Measurements from ENCODE around the gene ZBTB32.
"Not testable (repeated sequence)": the region's sequence is repeated elsewhere in the genome, so short reads cannot be mapped to it uniquely, and the experiment has no call there.

ZBTB32 gene

DNA sequence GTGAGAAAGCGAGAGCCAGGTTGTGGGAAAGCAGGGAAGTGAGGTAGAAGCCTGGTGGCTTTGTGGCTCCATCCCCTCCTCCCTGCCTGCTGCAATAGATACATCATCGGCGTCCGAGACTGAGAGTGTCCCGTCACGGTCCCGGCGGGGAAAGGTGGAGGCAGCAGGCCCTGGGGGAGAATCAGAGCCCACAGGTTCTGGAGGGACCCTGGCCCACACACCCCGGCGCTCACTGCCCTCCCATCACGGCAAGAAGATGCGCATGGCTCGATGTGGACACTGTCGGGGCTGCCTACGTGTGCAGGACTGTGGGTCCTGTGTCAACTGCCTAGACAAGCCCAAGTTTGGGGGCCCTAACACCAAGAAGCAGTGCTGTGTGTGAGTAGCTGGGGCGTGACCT is 18.5 kb downstream of the ZBTB32 start:
- Histone ChIP-seq H3K4me1 (peaks cover 0 to 25% (median 15%) of the 10 kb centered on the region in 4 donors), H3K9me3 (no peaks in the 10 kb centered on the region), H3K4me3 (no peak overlapping the region), H3K27me3 (no peaks in the 10 kb centered on the region), H3K27ac (no peak overlapping the region), H3K36me3 (peaks cover 68 to 86% (median 76%) of the 10 kb centered on the region in 3 donors)
- intact Hi-C loops (cut with DNase I; ENCODE audit: low total_unique reads): no loop called here
- DNase-seq: no peak
- no peak for TF ChIP-seq CTCF (IDR thresholded peaks at IDR 0.05)

DNA sequence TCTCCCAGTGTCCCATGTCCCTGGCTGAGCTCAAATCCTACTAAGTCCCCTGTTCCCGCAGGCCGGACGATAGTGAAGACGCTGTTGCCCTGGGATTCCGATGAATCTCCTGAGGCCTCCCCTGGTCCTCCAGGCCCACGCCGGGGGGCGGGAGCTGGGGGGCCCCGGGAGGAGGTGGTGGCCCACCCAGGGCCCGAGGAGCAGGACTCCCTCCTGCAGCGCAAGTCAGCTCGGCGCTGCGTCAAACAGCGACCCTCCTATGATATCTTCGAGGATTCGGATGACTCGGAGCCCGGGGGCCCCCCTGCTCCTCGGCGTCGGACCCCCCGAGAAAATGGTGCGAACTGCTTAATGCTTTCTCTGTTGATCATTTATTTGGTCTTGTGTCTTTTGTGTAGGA is 19.3 kb downstream of the ZBTB32 start:
- H3K27ac ChIP-seq: no peak overlapping the region
- intact Hi-C loops (cut with DNase I; ENCODE audit: low total_unique reads): no loop called here
- DNase-seq: no peak
- TF ChIP-seq CTCF (IDR thresholded peaks at IDR 0.05): no peak
- peaks cover 75 to 94% (median 84%) of the 10 kb centered on the region in 3 donors for H3K36me3 ChIP-seq
- peaks cover 0 to 23% (median 13%) of the 10 kb centered on the region in 4 donors for H3K4me1 ChIP-seq
- H3K9me3 ChIP-seq: no peaks in the 10 kb centered on the region
- H3K4me3 ChIP-seq: no peak overlapping the region
- H3K27me3 ChIP-seq: no peaks in the 10 kb centered on the region

GRCh38 chr19:35724132-35724531 is 19.8 kb downstream of the ZBTB32 start:
- H3K27me3 ChIP-seq; H3K9me3 ChIP-seq; DNase-seq; H3K27ac ChIP-seq; intact Hi-C loops (cut with DNase I; ENCODE audit: low total_unique reads); H3K4me3 ChIP-seq: not testable (repeated sequence)
- Histone ChIP-seq H3K4me1 (peaks cover 0 to 19% (median 9%) of the 10 kb centered on the region in 4 donors), H3K36me3 (peaks cover 80 to 98% (median 89%) of the 10 kb centered on the region in 3 donors)

DNA sequence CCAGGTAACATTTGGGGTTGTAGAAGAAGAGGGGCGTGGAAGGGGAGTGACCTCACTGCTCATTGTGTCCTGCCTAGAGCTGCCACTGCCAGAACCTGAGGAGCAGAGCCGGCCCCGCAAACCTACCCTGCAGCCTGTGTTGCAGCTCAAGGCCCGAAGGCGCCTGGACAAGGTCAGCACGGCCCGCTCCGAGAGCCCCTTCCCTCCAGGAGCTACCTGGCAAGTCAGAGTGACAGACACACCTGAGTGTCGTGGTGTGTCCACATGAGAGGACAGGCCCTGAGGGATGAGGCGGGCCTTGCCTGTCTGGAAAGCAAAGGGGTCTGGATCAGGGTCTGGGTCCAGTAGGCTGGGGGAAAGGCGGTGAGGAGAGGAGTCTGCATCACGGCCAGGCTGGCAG is 20.2 kb downstream of the ZBTB32 start:
- Histone ChIP-seq H3K27me3 (no peaks in the 10 kb centered on the region), H3K4me1 (peaks cover 0 to 14% (median 4%) of the 10 kb centered on the region in 4 donors), H3K36me3 (peaks cover 84 to 100% (median 93%) of the 10 kb centered on the region in 3 donors), H3K27ac (no peak overlapping the region), H3K4me3 (no peak overlapping the region), H3K9me3 (no peaks in the 10 kb centered on the region)
- no peak for TF ChIP-seq CTCF (IDR thresholded peaks at IDR 0.05)
- intact Hi-C loops (cut with DNase I; ENCODE audit: low total_unique reads): no loop called here
- no peak for DNase-seq

DNA sequence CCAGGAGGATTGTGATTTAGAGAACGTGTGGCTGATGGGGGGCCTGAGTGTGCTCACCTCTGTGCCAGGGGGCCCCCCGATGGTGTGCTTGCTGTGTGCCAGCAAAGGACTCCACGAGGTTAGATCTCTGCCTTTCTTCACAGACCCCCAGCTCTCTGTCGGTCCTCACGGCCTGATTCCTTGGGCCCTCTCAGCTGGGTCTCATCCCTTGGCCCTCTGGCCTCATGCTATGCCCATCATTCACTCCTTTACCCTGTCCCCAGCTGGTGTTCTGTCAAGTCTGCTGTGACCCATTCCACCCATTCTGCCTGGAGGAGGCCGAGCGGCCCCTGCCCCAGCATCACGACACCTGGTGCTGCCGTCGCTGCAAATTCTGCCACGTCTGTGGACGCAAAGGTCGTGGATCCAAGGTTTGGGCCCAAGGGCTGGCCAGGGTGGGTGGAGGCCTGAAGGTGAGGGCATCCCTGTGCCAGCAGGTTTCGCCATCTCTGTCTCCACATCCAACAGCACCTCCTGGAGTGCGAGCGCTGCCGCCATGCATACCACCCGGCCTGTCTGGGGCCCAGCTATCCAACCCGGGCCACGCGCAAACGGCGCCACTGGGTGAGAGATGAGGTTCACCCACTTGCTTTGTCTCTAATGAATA is 21.0 kb downstream of the ZBTB32 start:
- no peak for DNase-seq
- intact Hi-C loops (cut with DNase I; ENCODE audit: low total_unique reads): no loop called here

More for the DNA sequence above, 21.0 kb downstream of the ZBTB32 start:
- no peak for TF ChIP-seq CTCF (IDR thresholded peaks at IDR 0.05)
- Histone ChIP-seq H3K4me3 (no peak overlapping the region), H3K36me3 (peaks cover 92 to 100% (median 100%) of the 10 kb centered on the region in 3 donors), H3K27me3 (no peaks in the 10 kb centered on the region), H3K4me1 (peaks cover 0 to 8% (median 0%) of the 10 kb centered on the region in 4 donors), H3K27ac (no peak overlapping the region), H3K9me3 (no peaks in the 10 kb centered on the region)
